Psoas muscle (tissue), 8 donors: ENCODE measurements around the gene TAGLN. TPM values are rescaled to one million over a fixed set of nuclear protein-coding genes. Genes with fewer than 3 reads are reported as not detected.

Source experiments
- ATAC-seq, 4 donors: fragments of 200-7000 bp; cut with Tn5 transposase; one replicate each; pipeline ENCODE4 v1.9.1; 2020; ENCODE audit warnings: moderate library complexity in 3 of 4, mild to moderate bottlenecking in 2 of 4
- DNase-seq, 2 donors: peaks; one replicate each; pipeline ENCODE4 v3.0.0-alpha.2; 2020
- H3K27ac ChIP-seq: fragments of 200-600 bp; one replicate; pipeline ENCODE4 v1.8.0; 2022
- H3K27me3 ChIP-seq, 3 donors: fragments of 200-600 bp in 1 of 3; one replicate each; pipeline versions ENCODE4 v1.6.1 to v1.8.0; 2013 to 2022; ENCODE audit warnings: low read length in 2 of 3, mild to moderate bottlenecking in 2 of 3, moderate library complexity in 1 of 3; ENCODE audit not compliant: insufficient read depth in 3 of 3
- H3K36me3 ChIP-seq, 2 donors: fragments of 200-600 bp in 1 of 2; one replicate each; pipeline versions ENCODE4 v1.6.1 to v1.8.0; 2013 to 2022; ENCODE audit warnings: low read depth in 1 of 2, mild to moderate bottlenecking in 1 of 2, moderate library complexity in 1 of 2; ENCODE audit not compliant: insufficient read depth in 1 of 2
- H3K4me1 ChIP-seq: fragments of 200-600 bp; one replicate; pipeline ENCODE4 v1.8.0; 2022
- H3K4me3 ChIP-seq: fragments of 200-600 bp; one replicate; pipeline ENCODE4 v1.8.0; 2022; ENCODE audit warnings: mild to moderate bottlenecking
- H3K9me3 ChIP-seq: fragments of 200-600 bp; one replicate; pipeline ENCODE4 v1.8.0; 2022
- CTCF ChIP-seq: fragments of 200-600 bp; IDR thresholded peaks from one replicate; pipeline ENCODE4 v1.8.0; 2022; ENCODE audit warnings: antibody characterized with exemption
- WGBS, 3 donors: extraction: QIAGEN DNeasy Blood & Tissue Kit; methylation state at CpG; one replicate each; pipeline versions ENCODE4 v1.1.6 to v1.1.7; 2013; 5-methylcytosine and 5-hydroxymethylcytosine counted together
- intact Hi-C, 2 donors: fragments of 100-400 bp; cut with DNase I; formaldehyde crosslinking; loops; one replicate each; pipeline versions ENCODE4 v1.11.0 to v1.14.2; 2022
- polyA plus RNA-seq, 3 donors: library from polyadenylated mRNA; stranded (reverse); fragments of 200-250 nt; gene quantifications; one replicate each; pipeline ENCODE4 v1.2.3, GENCODE V29; 2013
- total RNA-seq, 4 donors: library from RNA; stranded (reverse); fragmentation: NEBNext Ultra II Directional in 2 of 4; extraction: Animal tissue kit (Norgen Biotek cat#: 25700) in 2 of 4; gene quantifications; one replicate each; pipeline versions ENCODE4 v1.2.1 to v1.2.4, GENCODE V29; 2021 to 2023
- donor health status: healthy with polysubstance abuse.
- donor health status: DM: no; HTN: no; CAD: no; lungs with moderate emphysema.
- donor health status: Bipolar disorder and iron deficiency.
- donor health status: healthy.
- donor health status: DM: yes; HTN: yes; CAD: no.
- donor health status: DM: no; HTN: no; CAD: no.
- donor health status: DM: no; HTN: no; CAD: no.
- donor health status: DM: yes; HTN: yes; CAD: no.

Gene TAGLN
- total and polyA plus RNA-seq, 7 donors: 36.2 to 140 (median 73.0) TPM

GRCh38 chr11:117185736-117186430 is 13.3 kb upstream of the TAGLN start:
- H3K36me3 ChIP-seq: peaks cover 0 to 87% of the 10 kb centered on the region in 2 donors
- no peak for TF ChIP-seq CTCF
- DNase-seq (peak in 1 of 2 donors; percentile 38), ATAC-seq (no peak)
- intact Hi-C loops: no loop called here
- 80 to 90% (median 87%) methylated on average over 5 of the region's 5 CpGs for WGBS, 3 donors
- no peaks in the 10 kb centered on the region for H3K27me3 ChIP-seq
- H3K27ac ChIP-seq: no peak overlapping the region
- no peak overlapping the region for H3K4me3 ChIP-seq
- H3K4me1 ChIP-seq: peaks cover 9% of the 10 kb centered on the region
- H3K9me3 ChIP-seq: no peaks in the 10 kb centered on the region

- no peak overlapping the region for H3K27ac ChIP-seq
These were observed 12.8 kb upstream of the TAGLN start for GRCh38 chr11:117186431-117186761.

DNA sequence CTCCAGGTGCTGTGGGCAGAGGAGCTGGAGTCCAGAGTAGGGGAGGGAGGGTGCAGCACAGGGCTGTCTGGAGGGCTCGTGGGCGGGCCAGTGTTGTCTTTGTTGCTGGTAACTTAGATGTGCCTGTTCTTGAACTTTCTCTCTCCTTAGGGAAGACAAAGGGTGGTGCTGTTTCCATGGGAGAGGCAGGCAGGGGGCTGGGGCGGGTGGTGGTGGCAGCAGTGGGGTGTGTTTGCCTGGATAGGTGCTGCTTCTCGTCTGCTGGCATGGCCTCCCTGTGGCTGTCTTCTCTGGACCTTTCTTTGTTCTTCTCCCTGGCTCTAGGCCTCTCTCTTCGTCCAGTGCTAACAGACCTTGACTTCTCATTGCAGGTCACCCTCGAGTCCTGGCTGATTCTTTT is 12.2 kb upstream of the TAGLN start:
- no peak for TF ChIP-seq CTCF
- no peak overlapping the region for H3K4me3 ChIP-seq
- DNase-seq (peak in 1 of 2 donors; percentile 37), ATAC-seq (no peak)
- peaks cover 0 to 95% of the 10 kb centered on the region in 2 donors for H3K36me3 ChIP-seq
- no peak overlapping the region for H3K27ac ChIP-seq
- H3K27me3 ChIP-seq: no peaks in the 10 kb centered on the region
- no peaks in the 10 kb centered on the region for H3K9me3 ChIP-seq
- WGBS, 3 donors: 68 to 73% (median 71%) methylated on average over 5 to 6 of the region's 6 CpGs
- no peaks in the 10 kb centered on the region for H3K4me1 ChIP-seq
- intact Hi-C loops: no loop called here

More at GRCh38 chr11:117186431-117186761, 12.8 kb upstream of the TAGLN start:
- DNase-seq: peak in 1 of 2 donors; percentile 26
- H3K9me3 ChIP-seq: no peaks in the 10 kb centered on the region
- WGBS, 3 donors: 91 to 98% (median 95%) methylated on average over 4 of the region's 4 CpGs
- peaks cover 0 to 92% of the 10 kb centered on the region in 2 donors for H3K36me3 ChIP-seq
- ATAC-seq: no peak
- intact Hi-C loops: no loop called here
- TF ChIP-seq CTCF: no peak
- no peak overlapping the region for H3K4me3 ChIP-seq
- H3K4me1 ChIP-seq: peaks cover 3% of the 10 kb centered on the region
- no peaks in the 10 kb centered on the region for H3K27me3 ChIP-seq

- ATAC-seq: no peak
- intact Hi-C loops: no loop called here
- Histone ChIP-seq H3K4me3 (no peak overlapping the region), H3K4me1 (no peaks in the 10 kb centered on the region), H3K36me3 (peaks cover 0 to 95% of the 10 kb centered on the region in 2 donors), H3K9me3 (no peaks in the 10 kb centered on the region), H3K27ac (no peak overlapping the region), H3K27me3 (no peaks in the 10 kb centered on the region)
- TF ChIP-seq CTCF: no peak
- DNase-seq: peak in 1 of 2 donors; percentile 36
- WGBS, 3 donors: 76 to 84% (median 78%) methylated on average over 13 of the region's 13 CpGs
These were observed 11.8 kb upstream of the TAGLN start for GRCh38 chr11:117187428-117187798.
